ENCODE data around the gene C1QTNF6.
A peak's percentile ranks its signal among the peaks of the same experiment; 100 is the strongest.

C1QTNF6 gene

GRCh38 chr22:37162221-37163095 is 25.6 kb downstream of the C1QTNF6 start:
- no peak for DNase-seq (ENCODE audit: low read depth, low spot score)

GRCh38 chr22:37161443-37161842 is 26.6 kb downstream of the C1QTNF6 start:
- DNase-seq (ENCODE audit: low read depth, low spot score), result no peak

DNA sequence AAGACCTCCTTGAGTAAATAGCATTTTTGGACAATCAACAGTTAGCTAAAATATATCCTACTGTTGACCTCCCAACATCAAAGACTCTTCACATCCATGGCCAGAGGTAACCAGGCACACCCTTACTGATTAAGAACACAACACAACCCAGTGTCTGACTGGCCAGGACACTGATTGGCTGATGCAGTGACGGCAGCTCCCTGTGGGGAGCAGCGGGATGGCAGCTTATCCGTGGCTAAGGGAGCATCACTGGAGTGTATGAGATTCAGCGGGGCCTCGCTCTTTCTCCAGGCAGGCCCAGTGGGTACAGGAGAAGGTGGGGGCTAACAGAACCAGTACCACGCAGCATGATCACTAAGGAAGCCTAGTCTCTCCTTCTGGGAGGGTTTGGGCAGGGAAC is 28.0 kb downstream of the C1QTNF6 start:
- no peak for DNase-seq (ENCODE audit: low read depth, low spot score)

DNA sequence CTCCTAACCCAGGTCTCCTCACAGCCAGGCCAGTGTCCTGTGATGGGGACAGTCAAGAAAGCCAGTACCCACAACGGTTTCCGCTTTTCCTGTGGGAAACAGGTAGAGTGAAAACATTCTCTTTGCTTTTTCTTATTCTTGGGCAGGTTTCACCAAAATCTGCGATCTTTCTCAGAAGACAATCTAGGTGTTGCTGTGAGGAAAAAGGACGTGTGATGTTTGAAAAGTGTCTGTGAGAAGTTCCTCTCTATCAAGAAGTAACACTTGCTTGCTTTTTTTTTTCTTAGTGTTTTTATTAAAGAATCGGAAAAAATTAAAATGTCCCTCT is 29.1 kb downstream of the C1QTNF6 start:
- DNase-seq (ENCODE audit: low read depth, low spot score), result no peak

GRCh38 chr22:37157516-37158285 is 30.3 kb downstream of the C1QTNF6 start:
- DNase-seq (ENCODE audit: low read depth, low spot score), result peak; percentile 39

GRCh38 chr22:37156686-37157435 is 31.2 kb downstream of the C1QTNF6 start:
- DNase-seq (ENCODE audit: low read depth, low spot score), result no peak

- no peak for DNase-seq (ENCODE audit: low read depth, low spot score)
These were observed 32.1 kb downstream of the C1QTNF6 start for GRCh38 chr22:37155971-37156370.

DNA sequence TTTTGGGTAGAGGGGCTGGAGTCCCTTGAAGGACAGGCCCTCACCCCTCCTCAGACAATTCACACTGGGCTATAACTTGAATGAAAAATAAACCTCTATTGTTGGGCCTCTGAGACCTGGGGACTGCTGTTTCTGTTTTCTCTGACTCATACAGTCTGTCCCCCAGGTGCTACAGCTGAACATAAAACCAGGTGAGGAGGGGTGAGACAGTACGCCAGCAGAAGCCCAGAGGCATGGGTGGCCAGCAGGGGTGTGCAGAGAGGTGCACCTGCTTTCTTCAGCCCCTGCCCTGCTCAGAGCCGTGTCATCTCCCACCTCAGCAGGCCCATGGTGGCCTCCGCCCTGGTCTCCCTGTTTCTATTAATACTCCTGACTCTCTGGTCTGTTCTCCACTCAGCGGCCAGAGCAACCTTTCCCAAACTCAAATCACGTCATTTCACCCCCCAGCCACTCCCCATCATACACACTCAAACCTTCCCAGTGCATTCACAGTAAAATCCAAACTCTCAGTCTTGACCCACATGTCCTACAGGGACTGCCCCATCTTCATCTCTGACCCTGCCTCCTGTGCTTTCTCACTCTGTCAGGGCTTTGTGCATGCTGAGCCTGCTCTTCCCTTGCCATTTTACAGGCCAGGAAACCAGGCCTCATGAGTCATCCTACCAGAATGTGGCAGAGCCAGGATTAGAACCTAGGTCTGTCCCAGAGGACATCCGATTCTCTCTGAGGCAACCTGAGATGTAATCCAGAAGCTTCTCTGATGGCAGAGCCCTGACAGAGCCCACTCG is 32.9 kb downstream of the C1QTNF6 start:
- no peak for DNase-seq (ENCODE audit: low read depth, low spot score)

DNA sequence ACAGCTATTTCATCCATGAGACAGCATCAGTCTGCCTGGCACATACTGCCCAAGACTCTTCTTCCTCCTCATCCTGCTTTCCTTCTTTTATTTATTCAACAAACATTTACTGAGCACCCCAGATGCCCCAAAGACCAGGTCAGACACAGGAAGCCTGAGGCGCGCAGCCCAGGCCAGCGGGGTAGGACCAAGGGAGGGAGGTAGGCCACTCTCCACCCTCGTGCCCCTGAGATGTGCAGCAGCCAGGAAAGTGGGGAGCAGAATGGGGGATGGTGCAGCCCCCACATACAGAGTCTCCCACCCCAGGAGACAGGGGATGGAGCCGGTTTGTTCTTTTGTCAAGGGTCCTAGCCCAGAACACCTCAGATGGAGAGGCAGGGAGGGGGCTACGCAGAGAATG is 34.1 kb downstream of the C1QTNF6 start:
- DNase-seq (ENCODE audit: low read depth, low spot score), result no peak

DNA sequence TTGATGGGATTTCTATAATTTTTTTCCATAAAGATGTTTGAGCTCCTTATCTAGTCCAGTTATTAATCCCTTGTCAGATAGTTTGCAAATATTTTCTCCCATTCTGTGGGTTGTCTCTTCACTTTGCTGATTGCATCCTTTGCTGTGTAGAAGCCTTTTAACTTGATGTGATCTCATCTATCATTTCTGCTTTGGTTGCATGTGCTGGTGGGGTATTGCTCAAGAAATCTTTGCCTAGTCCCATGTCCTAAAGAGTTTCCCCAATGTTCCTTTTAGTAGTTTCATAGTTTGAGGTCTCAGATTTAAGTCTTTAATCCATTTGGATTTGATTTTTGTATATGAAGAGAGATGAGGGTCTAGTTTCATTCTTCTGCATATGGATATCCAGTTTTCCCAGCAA is 36.6 kb downstream of the C1QTNF6 start:
- DNase-seq (ENCODE audit: low read depth, low spot score), result no peak

GRCh38 chr22:37150701-37151100 is 37.3 kb downstream of the C1QTNF6 start:
- DNase-seq (ENCODE audit: low read depth, low spot score), result no peak

- DNase-seq (ENCODE audit: low read depth, low spot score), result no peak
These were observed 39.0 kb downstream of the C1QTNF6 start for GRCh38 chr22:37148742-37149665.

GRCh38 chr22:37148031-37148651 is 39.9 kb downstream of the C1QTNF6 start:
- no peak for DNase-seq (ENCODE audit: low read depth, low spot score)

GRCh38 chr22:37147186-37147990 is 40.7 kb downstream of the C1QTNF6 start:
- no peak for DNase-seq (ENCODE audit: low read depth, low spot score)

GRCh38 chr22:37146507-37147180 is 41.4 kb downstream of the C1QTNF6 start:
- DNase-seq (ENCODE audit: low read depth, low spot score), result no peak

GRCh38 chr22:37146051-37146385 is 42.0 kb downstream of the C1QTNF6 start:
- no peak for DNase-seq (ENCODE audit: low read depth, low spot score)

- DNase-seq (ENCODE audit: low read depth, low spot score), result peak; percentile 22
These were observed 42.6 kb downstream of the C1QTNF6 start for GRCh38 chr22:37145180-37146050.

DNA sequence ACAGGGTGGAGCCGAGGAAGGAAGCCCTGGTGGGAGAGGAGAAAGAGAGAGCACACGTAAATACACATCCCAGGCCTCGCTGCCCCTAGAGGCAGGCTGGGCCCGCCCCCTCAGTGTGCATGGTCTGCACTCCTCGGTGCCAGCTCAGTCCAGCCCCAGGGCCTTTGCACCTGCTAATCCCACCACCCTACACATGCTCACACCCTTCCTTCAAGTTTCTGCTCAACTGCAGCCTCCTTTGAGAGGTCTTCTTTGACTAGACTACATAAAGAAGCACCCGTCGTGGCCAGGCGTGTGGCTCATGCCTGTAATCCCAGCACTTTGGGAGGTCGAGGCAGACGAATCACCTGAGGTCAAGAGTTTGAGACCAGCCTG is 43.9 kb downstream of the C1QTNF6 start:
- DNase-seq (ENCODE audit: low read depth, low spot score), result no peak

Data from astrocyte of the hippocampus (primary cell).